Large intestine (tissue), 3 donors: ENCODE data around the gene PDZD2. TPM values are rescaled to one million over a fixed set of nuclear protein-coding genes. Genes with fewer than 3 reads are reported as not detected.
A peak's percentile ranks its signal among the peaks of the same experiment; 100 is the strongest.

Experiments used
- DNase-seq, 2 donors: peaks; one replicate each; pipeline versions ENCODE4 v3.0.0 to v3.0.0-alpha.2; 2013
- H3K27ac ChIP-seq: one replicate; pipeline ENCODE4 v1.5.1; 2013; ENCODE audit warnings: low read length
- H3K27me3 ChIP-seq: 2 replicates; pipeline ENCODE4 v1.6.1; 2013; ENCODE audit warnings: low read length; ENCODE audit not compliant: control insufficient read depth, insufficient read depth
- H3K36me3 ChIP-seq: 2 replicates; pipeline ENCODE4 v1.6.1; 2013; ENCODE audit warnings: low read length; ENCODE audit not compliant: control insufficient read depth, insufficient read depth
- H3K4me1 ChIP-seq: one replicate; pipeline ENCODE4 v1.6.1; 2013; ENCODE audit warnings: low read length; ENCODE audit not compliant: control insufficient read depth, insufficient read depth
- H3K4me3 ChIP-seq: one replicate; pipeline ENCODE4 v1.5.1; 2013; ENCODE audit warnings: low read length
- H3K9me3 ChIP-seq: one replicate; pipeline ENCODE4 v1.6.1; 2013; ENCODE audit warnings: mild to moderate bottlenecking, low read depth, low read length, moderate library complexity; ENCODE audit not compliant: control insufficient read depth
- WGBS: methylation state at CpG from one replicate; pipeline ENCODE4 v1.1.5; 2013; ENCODE audit warnings: low lambda C conversion rate; ENCODE audit not compliant: insufficient coverage; 5-methylcytosine and 5-hydroxymethylcytosine counted together
- polyA plus RNA-seq: library from polyadenylated mRNA; unstranded; fragments of 120-200 nt; gene quantifications from one replicate; pipeline ENCODE4 v1.2.1, GENCODE V29; 2013

The PDZD2 gene
- polyA plus RNA-seq, 1 donor = 4.7 TPM

DNA sequence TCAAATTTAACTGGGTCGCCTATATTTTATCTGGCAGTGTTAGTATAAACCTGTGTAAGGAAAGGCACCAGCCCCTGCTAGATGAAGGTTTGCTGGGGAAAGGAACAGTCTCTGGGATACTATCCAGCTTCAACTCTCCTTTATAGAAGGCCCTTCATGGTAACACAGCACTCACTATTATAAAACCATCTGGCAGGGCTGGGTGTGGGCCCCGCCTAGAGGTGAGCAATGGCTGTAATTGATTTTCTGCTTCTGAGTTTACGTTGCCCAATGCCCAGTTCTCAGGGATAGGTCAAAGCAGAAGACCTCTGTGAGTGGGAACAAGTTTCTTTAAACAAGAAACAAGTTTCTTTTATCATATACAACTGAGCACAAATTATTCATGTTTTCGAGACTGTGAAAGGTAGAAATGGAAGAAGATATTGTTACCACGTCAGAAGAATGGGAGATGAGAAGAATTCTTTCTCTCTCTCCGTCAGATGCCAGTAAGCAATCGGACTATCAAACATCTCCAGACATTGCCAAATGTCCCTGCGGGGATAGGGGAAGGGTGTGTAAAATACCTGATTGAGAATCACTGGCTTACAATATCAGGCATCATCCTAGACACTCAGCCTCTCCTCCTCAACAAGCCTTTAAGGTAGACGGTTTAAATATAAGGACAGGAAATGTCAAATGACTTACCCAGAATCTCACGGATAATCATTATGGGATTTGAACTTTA is 205.9 kb downstream of the PDZD2 start:
- 57% methylated on average over 2 of the region's 10 CpGs for WGBS
- Histone ChIP-seq H3K27ac (no peak overlapping the region), H3K36me3 (no peaks in the 10 kb centered on the region), H3K9me3 (no peaks in the 10 kb centered on the region), H3K4me3 (no peak overlapping the region), H3K27me3 (no peaks in the 10 kb centered on the region), H3K4me1 (no peaks in the 10 kb centered on the region)
- no peak for DNase-seq

- H3K27ac ChIP-seq = no peak overlapping the region
- no peaks in the 10 kb centered on the region for H3K36me3 ChIP-seq
- no peak overlapping the region for H3K4me3 ChIP-seq
- no peaks in the 10 kb centered on the region for H3K9me3 ChIP-seq
- WGBS = no CpG with 5 or more reads among the region's 3 CpGs
- H3K27me3 ChIP-seq = no peaks in the 10 kb centered on the region
- H3K4me1 ChIP-seq = no peaks in the 10 kb centered on the region
- DNase-seq = no peak
Measured at GRCh38 chr5:31845361-31845760, 206.4 kb downstream of the PDZD2 start.

GRCh38 chr5:31846934-31847333 is 208.0 kb downstream of the PDZD2 start:
- H3K9me3 ChIP-seq = no peaks in the 10 kb centered on the region
- H3K4me1 ChIP-seq = no peaks in the 10 kb centered on the region
- no peaks in the 10 kb centered on the region for H3K27me3 ChIP-seq
- H3K36me3 ChIP-seq = no peaks in the 10 kb centered on the region
- no CpG with 5 or more reads among the region's 1 CpG for WGBS
- no peak for DNase-seq
- H3K27ac ChIP-seq = no peak overlapping the region
- no peak overlapping the region for H3K4me3 ChIP-seq

DNA sequence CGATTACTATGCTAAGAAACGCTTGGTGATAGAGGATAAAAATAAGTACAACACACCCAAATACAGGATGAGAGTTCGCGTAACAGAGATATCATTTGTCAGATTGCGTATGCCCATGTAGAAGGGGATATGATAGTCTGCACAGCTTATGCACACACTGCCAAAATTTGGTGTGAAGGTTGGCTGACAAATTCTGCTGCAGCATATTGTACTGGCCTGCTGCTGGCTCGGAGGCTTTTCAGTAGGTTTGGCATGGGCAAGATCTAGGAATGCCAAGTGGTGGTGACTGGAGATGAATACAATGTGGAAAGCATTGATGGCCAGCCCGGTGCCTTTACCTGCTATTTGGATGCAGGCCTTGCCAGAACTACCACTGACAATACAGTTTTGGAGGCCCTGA is 208.4 kb downstream of the PDZD2 start:
- Histone ChIP-seq H3K9me3 (no peaks in the 10 kb centered on the region), H3K27ac (no peak overlapping the region)

GRCh38 chr5:31850981-31851689 is 212.2 kb downstream of the PDZD2 start:
- DNase-seq = no peak
- Histone ChIP-seq H3K36me3 (no peaks in the 10 kb centered on the region), H3K27me3 (peaks cover 30% of the 10 kb centered on the region), H3K9me3 (no peaks in the 10 kb centered on the region), H3K4me3 (no peak overlapping the region), H3K4me1 (peaks cover 3% of the 10 kb centered on the region), H3K27ac (no peak overlapping the region)
- no CpG with 5 or more reads among the region's 4 CpGs for WGBS

More for the DNA sequence above, 208.4 kb downstream of the PDZD2 start:
- Histone ChIP-seq H3K4me1 (no peaks in the 10 kb centered on the region), H3K36me3 (no peaks in the 10 kb centered on the region), H3K27me3 (no peaks in the 10 kb centered on the region), H3K4me3 (no peak overlapping the region)
- DNase-seq = no peak
- WGBS = 86% methylated on average over 1 of the region's 7 CpGs

GRCh38 chr5:31853398-31854135 is 214.6 kb downstream of the PDZD2 start:
- H3K4me1 ChIP-seq = peaks cover 3% of the 10 kb centered on the region
- peaks cover 40% of the 10 kb centered on the region for H3K27me3 ChIP-seq
- no peaks in the 10 kb centered on the region for H3K36me3 ChIP-seq
- H3K27ac ChIP-seq = no peak overlapping the region
- H3K4me3 ChIP-seq = no peak overlapping the region
- 80% methylated on average over 2 of the region's 8 CpGs for WGBS
- H3K9me3 ChIP-seq = no peaks in the 10 kb centered on the region
- DNase-seq = no peak

DNA sequence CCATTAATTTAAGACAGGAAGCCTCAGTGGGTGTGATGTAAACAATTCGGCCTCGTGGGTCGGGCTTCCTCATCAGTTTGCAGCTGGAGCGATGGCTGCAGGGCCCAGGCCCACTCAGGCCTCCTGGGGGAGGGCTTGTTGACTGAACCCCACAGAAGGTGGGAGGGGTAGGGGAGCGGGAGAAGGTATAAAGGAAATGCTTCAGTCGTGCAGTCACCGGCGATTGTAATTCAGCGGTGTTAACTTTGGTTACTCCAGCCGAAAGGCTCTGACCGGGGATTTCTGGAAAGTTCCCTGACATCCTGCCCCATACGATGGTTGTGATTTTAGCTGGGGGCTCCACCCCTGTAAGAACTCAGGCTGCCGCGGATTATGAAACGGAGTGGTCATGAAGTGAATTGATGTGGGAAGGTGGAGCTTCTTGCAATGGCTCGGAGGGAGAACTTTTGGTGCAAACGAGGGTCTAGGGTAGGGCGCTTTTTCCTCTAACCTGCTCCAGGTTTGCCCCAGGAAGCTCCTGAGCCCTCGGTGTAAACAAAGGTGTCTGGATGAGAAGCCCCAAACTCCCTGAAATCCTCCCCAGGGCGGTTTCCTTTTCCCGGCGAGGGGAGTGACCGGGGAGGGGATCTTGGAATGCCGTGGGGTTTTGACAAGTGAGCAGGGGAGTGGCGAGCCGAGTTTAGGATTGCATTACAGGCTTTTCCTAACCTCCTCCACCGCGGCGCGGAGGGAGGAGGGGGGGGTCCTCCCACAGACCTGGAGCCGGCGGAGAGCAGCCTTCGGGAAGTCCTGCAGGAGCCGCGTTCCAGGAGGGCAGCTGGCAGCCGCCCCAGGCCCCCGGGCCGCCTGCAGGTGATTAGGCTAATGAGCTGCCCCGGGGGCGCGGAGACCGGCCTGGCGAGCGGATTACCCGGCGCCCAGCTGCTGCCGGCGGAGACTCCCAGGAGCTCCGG is 215.5 kb downstream of the PDZD2 start:
- Histone ChIP-seq H3K4me1 (peaks cover 3% of the 10 kb centered on the region), H3K4me3 (peak overlapping the region; percentile 44), H3K36me3 (no peaks in the 10 kb centered on the region), H3K9me3 (peaks cover 4% of the 10 kb centered on the region), H3K27me3 (peaks cover 40% of the 10 kb centered on the region), H3K27ac (peak overlapping the region; percentile 31)
- WGBS = no CpG with 5 or more reads among the region's 49 CpGs
- DNase-seq = peak; percentile 18 to 33

- WGBS = 67% methylated on average over 1 of the region's 31 CpGs
- peak overlapping the region; percentile 44 for H3K4me3 ChIP-seq
Measured at GRCh38 chr5:31855134-31856040, 216.5 kb downstream of the PDZD2 start.

DNA sequence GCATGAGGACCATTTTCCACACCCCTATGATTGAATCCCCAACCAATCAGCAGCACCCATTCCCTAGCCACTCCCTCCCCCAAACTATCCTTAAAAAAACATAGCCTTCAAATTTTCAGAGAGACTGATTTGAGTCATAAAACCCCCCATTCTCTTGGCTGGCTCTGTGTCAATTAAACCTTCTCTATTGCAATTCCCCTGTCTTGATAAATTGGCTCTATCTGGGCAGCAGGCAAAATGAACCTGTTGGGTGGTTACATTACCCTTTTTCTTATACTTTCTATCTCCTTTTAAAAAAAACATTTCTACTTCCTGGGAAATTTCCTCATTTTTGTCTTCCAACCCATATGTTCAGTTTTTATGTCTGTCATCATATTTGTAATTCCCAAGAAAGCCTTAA is 220.2 kb downstream of the PDZD2 start:
- H3K9me3 ChIP-seq = peaks cover 4% of the 10 kb centered on the region
- DNase-seq = no peak
- H3K27me3 ChIP-seq = peaks cover 30% of the 10 kb centered on the region
- H3K27ac ChIP-seq = no peak overlapping the region
- H3K4me3 ChIP-seq = no peak overlapping the region
- no peaks in the 10 kb centered on the region for H3K36me3 ChIP-seq
- peaks cover 3% of the 10 kb centered on the region for H3K4me1 ChIP-seq

More at GRCh38 chr5:31855134-31856040, 216.5 kb downstream of the PDZD2 start:
- peak overlapping the region; percentile 31 for H3K27ac ChIP-seq
- H3K36me3 ChIP-seq = no peaks in the 10 kb centered on the region
- DNase-seq = peak in 1 of 2 donors; percentile 5
- H3K27me3 ChIP-seq = peaks cover 40% of the 10 kb centered on the region
- peaks cover 3% of the 10 kb centered on the region for H3K4me1 ChIP-seq
- peaks cover 4% of the 10 kb centered on the region for H3K9me3 ChIP-seq
